ENCODE data around the gene GAB4. TPM values are rescaled to one million over a fixed set of nuclear protein-coding genes. Genes with fewer than 3 reads are reported as not detected.

Gene GAB4
- total and polyA plus RNA-seq, 2 of the 8 experiments (the other 6 are each of a cell fraction or from before 2014, with no cell fraction given) = 0.03 to 0.17 TPM

GRCh38 chr22:16957781-16958180, 50.2 kb downstream of the GAB4 start (continued):
- TF ChIP-seq CHD7 (IDR thresholded peaks at IDR 0.05; ENCODE audit: insufficient replicate concordance, low read length) = no peak

Measured in H1 (cell line).